DND-41 (cell line): Measurements from ENCODE around the gene SORCS1.

Source experiments
- EZH2 ChIP-seq: IDR thresholded peaks from 3 replicates; pipeline ENCODE4 v1.6.1; 2012; ENCODE audit warnings: borderline replicate concordance, low read depth, mild to moderate bottlenecking, moderate library complexity, low read length, inconsistent platforms; ENCODE audit not compliant: severe bottlenecking
- TF ChIP-seq, protein P1 (sequence below): IDR thresholded peaks from 2 replicates; pipeline ENCODE4 v1.5.1; 2012; ENCODE audit warnings: borderline replicate concordance, low read length, moderate library complexity, mild to moderate bottlenecking; ENCODE audit not compliant: poor library complexity, severe bottlenecking; ENCODE audit errors: extremely low read depth

DNA sequence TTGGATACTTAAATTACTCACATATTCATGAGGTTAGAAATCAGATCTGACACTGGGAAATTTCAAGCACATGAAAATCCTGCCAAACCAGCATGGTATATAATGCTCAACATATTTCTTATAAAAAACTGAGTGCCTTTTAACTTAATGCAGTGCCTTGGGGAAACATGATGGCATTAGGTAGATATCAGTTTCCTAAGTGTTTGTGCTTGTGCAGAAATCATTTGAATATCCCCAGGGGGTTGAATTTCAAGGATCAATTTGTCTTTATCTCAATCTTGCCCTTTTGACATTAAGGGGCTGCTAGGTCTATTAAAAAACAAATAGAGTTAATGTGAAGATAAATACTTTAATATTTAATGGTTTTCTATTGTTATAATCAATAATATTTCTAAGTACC lies 396.3 kb downstream of the SORCS1 start:
- TF ChIP-seq, protein P1, sequence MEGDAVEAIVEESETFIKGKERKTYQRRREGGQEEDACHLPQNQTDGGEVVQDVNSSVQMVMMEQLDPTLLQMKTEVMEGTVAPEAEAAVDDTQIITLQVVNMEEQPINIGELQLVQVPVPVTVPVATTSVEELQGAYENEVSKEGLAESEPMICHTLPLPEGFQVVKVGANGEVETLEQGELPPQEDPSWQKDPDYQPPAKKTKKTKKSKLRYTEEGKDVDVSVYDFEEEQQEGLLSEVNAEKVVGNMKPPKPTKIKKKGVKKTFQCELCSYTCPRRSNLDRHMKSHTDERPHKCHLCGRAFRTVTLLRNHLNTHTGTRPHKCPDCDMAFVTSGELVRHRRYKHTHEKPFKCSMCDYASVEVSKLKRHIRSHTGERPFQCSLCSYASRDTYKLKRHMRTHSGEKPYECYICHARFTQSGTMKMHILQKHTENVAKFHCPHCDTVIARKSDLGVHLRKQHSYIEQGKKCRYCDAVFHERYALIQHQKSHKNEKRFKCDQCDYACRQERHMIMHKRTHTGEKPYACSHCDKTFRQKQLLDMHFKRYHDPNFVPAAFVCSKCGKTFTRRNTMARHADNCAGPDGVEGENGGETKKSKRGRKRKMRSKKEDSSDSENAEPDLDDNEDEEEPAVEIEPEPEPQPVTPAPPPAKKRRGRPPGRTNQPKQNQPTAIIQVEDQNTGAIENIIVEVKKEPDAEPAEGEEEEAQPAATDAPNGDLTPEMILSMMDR: no peak
- TF ChIP-seq EZH2: no peak
